Measurements from ENCODE around the gene WFS1. TPM values are rescaled to one million over a fixed set of nuclear protein-coding genes. Genes with fewer than 3 reads are reported as not detected.

Gene WFS1
- total and polyA plus RNA-seq, 2 of the 13 experiments (the other 11 are each of a cell fraction or from before 2014, with no cell fraction given), result 39.1 to 42.2 TPM

GRCh38 chr4:6308899-6309643, 39.4 kb downstream of the WFS1 start (continued):
- peak; percentile 66; the same call in 1 of the 2 replicates for TF ChIP-seq ZNF839 (CRISPR knock-in tag; IDR thresholded peaks at IDR 0.05; ENCODE audit: borderline replicate concordance)
- peak; percentile 74; the same call in 1 of the 2 replicates for TF ChIP-seq HOMEZ (CRISPR knock-in tag; IDR thresholded peaks at IDR 0.05; ENCODE audit: low read depth)
- TF ChIP-seq ZNF510 (CRISPR knock-in tag; IDR thresholded peaks at IDR 0.05; ENCODE audit: low read depth), result 0 out of 2 replicates have a peak, but pooled peaks have one; percentile 55
- TF ChIP-seq DRAP1 (CRISPR knock-in tag; IDR thresholded peaks at IDR 0.05), result no peak
- no peak for TF ChIP-seq CENPT (CRISPR knock-in tag; IDR thresholded peaks at IDR 0.05; ENCODE audit: low read depth)
- peak; percentile 26; the same call in 1 of the 2 replicates for TF ChIP-seq ZNF557 (CRISPR knock-in tag; IDR thresholded peaks at IDR 0.05)
- peak; percentile 80 for TF ChIP-seq ZNF543 (CRISPR knock-in tag; IDR thresholded peaks at IDR 0.05)
- TF ChIP-seq SAFB2 (CRISPR knock-in tag; IDR thresholded peaks at IDR 0.05; ENCODE audit: borderline replicate concordance, low read depth), result peak; percentile 57; the same call in 1 of the 2 replicates
- TF ChIP-seq FOSL2 (CRISPR knock-in tag; IDR thresholded peaks at IDR 0.05), result peak; percentile 46
- no peak for TF ChIP-seq KDM5A (IDR thresholded peaks at IDR 0.05; ENCODE audit: borderline replicate concordance, low read length)
- TF ChIP-seq TAF1 (CRISPR knock-in tag; IDR thresholded peaks at IDR 0.05), result peak; percentile 30; the same call in 1 of the 2 replicates
- TF ChIP-seq RXRA (CRISPR knock-in tag; IDR thresholded peaks at IDR 0.05), result peak; percentile 14; the same call in 1 of the 2 replicates
- TF ChIP-seq IRF2 (CRISPR knock-in tag; IDR thresholded peaks at IDR 0.05), result peak; percentile 63
- TF ChIP-seq ZKSCAN1 (IDR thresholded peaks at IDR 0.05; ENCODE audit: low read length), result no peak
- TF ChIP-seq HMG20A (CRISPR knock-in tag; IDR thresholded peaks at IDR 0.05; ENCODE audit: borderline replicate concordance), result no peak
- TF ChIP-seq ZNF879 (CRISPR knock-in tag; IDR thresholded peaks at IDR 0.05), result 0 out of 2 replicates have a peak, but pooled peaks have one; percentile 20
- 0 out of 2 replicates have a peak, but pooled peaks have one; percentile 49 for TF ChIP-seq DMAP1 (CRISPR knock-in tag; IDR thresholded peaks at IDR 0.05)
- no peak for TF ChIP-seq SNAI1 (CRISPR knock-in tag; IDR thresholded peaks at IDR 0.05; ENCODE audit: borderline replicate concordance)
- TF ChIP-seq KAT7 (CRISPR knock-in tag; IDR thresholded peaks at IDR 0.05; ENCODE audit: borderline replicate concordance), result peak; percentile 60; the same call in 1 of the 2 replicates
- no peak for TF ChIP-seq U2AF2 (IDR thresholded peaks at IDR 0.05; ENCODE audit: low read depth, low read length)
- TF ChIP-seq GLI4 (CRISPR knock-in tag; IDR thresholded peaks at IDR 0.05; ENCODE audit: borderline replicate concordance), result peak; percentile 65; the same call in 1 of the 2 replicates
- 0 out of 2 replicates have a peak, but pooled peaks have one; percentile 20 for TF ChIP-seq ZNF564 (CRISPR knock-in tag; IDR thresholded peaks at IDR 0.05)
- peak; percentile 89 for TF ChIP-seq ZBTB7B (CRISPR knock-in tag; IDR thresholded peaks at IDR 0.05)
- peak; percentile 59; the same call in 1 of the 2 replicates for TF ChIP-seq NR0B2 (CRISPR knock-in tag; IDR thresholded peaks at IDR 0.05)
- no peak for TF ChIP-seq HOXA7 (CRISPR knock-in tag; IDR thresholded peaks at IDR 0.05)
- no peak for TF ChIP-seq BCL6 (CRISPR knock-in tag; IDR thresholded peaks at IDR 0.05)
- no peak for TF ChIP-seq ZSCAN22 (CRISPR knock-in tag; IDR thresholded peaks at IDR 0.05)
- peak; percentile 79; the same call in 1 of the 2 replicates for TF ChIP-seq YEATS4 (CRISPR knock-in tag; IDR thresholded peaks at IDR 0.05; ENCODE audit: borderline replicate concordance)
- TF ChIP-seq ZNF747 (CRISPR knock-in tag; IDR thresholded peaks at IDR 0.05; ENCODE audit: borderline replicate concordance), result peak; percentile 75; the same call in 1 of the 2 replicates
- peak; percentile 18; the same call in 1 of the 2 replicates for TF ChIP-seq SP4 (CRISPR knock-in tag; IDR thresholded peaks at IDR 0.05)
- peak; percentile 57; the same call in 1 of the 2 replicates for TF ChIP-seq NFKB2 (CRISPR knock-in tag; IDR thresholded peaks at IDR 0.05; ENCODE audit: borderline replicate concordance)
